Measurements from ENCODE around the gene VMAC.

The VMAC gene

DNA sequence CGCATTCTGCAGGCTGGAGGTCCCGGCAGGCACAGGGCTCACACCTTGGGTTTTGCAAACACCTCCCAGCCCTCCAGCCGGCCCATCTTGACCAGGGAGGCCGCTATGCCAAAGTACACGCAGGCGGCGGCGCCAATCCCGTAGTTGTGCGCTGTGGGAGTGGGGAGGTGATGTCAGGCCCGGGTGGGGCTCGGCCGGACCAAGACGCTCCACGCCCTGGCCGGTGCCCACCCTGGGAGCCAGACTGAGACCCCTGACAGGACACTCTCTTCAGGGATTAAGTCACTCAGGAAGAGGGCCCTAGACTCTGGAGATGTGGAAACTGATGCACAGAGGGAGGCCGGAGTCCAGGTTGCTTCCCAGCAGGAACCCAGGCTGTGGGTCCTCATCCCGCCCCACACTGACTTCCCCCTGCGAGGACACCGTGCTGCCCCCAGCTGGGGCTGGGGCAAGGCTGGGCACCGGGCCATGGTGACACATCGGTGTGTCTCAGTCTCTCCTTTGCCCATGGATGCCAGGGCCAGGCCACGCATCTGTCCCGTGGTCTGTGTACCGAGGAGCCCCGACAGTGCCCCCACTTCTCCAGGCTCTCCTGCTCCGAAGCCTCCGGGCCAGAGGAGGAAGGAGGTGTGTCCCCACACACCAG lies 9.8 kb upstream of the VMAC start:
- TF ChIP-seq, protein P1, sequence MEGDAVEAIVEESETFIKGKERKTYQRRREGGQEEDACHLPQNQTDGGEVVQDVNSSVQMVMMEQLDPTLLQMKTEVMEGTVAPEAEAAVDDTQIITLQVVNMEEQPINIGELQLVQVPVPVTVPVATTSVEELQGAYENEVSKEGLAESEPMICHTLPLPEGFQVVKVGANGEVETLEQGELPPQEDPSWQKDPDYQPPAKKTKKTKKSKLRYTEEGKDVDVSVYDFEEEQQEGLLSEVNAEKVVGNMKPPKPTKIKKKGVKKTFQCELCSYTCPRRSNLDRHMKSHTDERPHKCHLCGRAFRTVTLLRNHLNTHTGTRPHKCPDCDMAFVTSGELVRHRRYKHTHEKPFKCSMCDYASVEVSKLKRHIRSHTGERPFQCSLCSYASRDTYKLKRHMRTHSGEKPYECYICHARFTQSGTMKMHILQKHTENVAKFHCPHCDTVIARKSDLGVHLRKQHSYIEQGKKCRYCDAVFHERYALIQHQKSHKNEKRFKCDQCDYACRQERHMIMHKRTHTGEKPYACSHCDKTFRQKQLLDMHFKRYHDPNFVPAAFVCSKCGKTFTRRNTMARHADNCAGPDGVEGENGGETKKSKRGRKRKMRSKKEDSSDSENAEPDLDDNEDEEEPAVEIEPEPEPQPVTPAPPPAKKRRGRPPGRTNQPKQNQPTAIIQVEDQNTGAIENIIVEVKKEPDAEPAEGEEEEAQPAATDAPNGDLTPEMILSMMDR (IDR thresholded peaks at IDR 0.05; ENCODE audit: low read depth, low read length) = no peak
- H3K4me3 ChIP-seq (ENCODE audit: low read depth, low read length) = no peak overlapping the region

DNA sequence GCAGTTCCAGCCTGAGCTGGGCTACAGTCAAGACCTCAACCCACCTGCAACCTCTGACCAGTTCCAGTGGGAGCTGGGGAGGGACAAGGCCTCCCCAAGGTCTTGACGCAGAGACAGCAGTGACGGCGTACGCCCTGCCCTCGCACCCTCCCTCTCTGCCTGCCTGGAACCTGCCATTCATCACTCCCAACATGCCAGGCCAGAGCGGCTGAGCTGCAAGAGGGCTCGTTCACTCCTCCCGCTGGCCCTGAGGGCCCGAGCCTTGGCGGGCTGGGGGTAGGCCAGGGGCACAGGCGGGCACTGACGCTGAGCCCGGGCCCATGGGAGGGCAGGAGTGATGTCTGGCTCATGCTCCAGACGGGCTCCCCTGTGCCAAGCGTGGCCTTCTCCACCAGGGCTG lies 9.3 kb upstream of the VMAC start:
- H3K4me3 ChIP-seq (ENCODE audit: low read depth, low read length) = no peak overlapping the region
- TF ChIP-seq, protein P1 (IDR thresholded peaks at IDR 0.05; ENCODE audit: low read depth, low read length) = no peak

DNA sequence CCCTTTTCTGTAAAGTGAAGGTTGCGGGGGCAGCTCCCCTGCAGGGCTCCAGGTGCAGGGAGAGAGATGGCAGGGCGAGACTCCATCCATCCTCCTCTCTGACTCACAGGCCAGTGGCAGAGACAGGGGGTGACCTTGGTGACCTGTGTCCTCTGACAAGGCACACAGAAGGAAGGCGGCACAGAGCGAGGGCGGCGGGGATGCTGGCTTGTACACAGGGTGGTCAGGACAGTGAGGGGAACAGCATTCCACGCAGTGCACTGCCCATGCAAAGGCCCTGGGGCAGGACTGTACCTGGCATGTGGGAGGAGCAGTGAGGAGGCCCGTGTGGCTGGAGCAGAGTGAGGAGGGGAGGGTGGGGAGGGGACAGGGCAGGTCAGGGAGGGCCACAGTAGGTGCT lies 8.8 kb upstream of the VMAC start:
- no peak overlapping the region for H3K4me3 ChIP-seq (ENCODE audit: low read depth, low read length)
- TF ChIP-seq, protein P1 (IDR thresholded peaks at IDR 0.05; ENCODE audit: low read depth, low read length) = no peak

DNA sequence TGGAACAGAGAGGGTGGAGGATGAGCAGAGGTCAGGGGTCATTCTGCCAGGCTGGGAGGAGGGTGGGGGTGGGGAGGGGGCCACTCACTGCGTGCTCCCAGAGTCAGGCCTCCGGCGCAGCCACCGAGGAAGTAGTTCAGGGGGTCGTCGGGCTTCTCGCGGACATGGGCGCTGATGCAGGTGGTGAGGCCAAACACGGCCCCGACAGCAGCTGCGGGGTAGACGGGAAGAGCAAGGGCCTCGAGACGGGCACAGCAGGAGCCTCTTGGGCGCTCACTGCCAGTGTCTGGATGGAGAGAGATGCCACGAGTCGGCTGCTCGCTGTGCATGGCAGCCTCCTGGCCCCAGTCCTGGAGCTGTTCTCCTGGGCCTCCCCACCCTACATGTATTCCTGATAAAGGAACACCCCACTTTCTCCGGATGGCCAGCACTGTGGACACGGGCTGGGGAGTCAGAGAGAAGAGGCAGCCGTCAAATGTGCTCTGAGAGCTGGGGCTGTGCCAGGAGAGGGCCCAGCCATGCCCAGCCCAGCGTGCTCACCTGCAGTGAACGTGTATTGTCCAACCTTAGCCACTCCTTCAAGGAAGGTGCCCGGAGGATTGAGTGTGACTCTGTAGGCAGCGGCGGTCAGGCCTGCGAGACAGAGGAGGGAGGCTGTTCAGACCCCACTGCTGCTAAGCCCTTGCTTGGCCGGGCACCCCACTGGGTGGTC lies 8.2 kb upstream of the VMAC start:
- TF ChIP-seq, protein P1 (IDR thresholded peaks at IDR 0.05; ENCODE audit: low read depth, low read length) = no peak
- no peak overlapping the region for H3K4me3 ChIP-seq (ENCODE audit: low read depth, low read length)

DNA sequence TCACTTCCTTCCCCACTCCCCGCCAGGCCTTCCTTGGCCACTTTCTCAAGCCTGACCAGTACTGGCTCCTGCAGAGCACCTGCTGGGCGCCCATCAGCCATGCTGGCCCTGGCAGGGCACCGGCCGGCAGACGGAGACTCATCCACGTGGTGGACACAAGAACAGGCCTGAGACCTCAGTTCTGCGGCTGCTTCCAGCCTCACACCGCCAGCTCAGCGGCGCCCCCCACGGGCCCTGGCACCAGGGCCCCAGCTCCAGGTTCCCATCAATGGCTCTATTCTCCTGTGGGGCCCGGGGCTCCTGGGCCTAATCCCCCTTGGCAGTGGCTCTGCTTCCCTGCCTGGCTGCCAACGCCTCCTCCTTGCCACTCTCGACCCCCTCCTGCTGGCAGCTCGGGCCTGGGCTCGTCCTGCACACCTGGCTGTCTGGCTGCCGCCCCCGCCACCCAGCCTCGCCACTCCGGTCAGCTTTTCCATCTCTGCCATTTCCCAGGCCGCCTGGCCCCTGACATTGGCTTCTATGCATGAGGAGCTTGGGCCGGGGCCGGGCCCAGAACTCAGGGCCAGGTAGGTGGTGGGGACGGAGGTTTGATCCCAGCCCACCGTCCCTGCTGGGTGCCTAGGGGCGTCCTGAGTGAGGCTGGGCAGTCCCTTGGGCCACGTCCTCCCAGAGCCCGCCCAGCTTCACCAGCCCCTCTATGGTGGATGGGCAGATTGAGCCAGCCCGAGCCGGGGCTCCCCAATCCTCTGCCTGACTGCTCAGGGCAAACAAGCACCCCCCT lies 7.3 kb upstream of the VMAC start:
- TF ChIP-seq, protein P1 (IDR thresholded peaks at IDR 0.05; ENCODE audit: low read depth, low read length) = 0 out of 2 replicates have a peak, but pooled peaks have one; percentile 11
- H3K4me3 ChIP-seq (ENCODE audit: low read depth, low read length) = no peak overlapping the region

DNA sequence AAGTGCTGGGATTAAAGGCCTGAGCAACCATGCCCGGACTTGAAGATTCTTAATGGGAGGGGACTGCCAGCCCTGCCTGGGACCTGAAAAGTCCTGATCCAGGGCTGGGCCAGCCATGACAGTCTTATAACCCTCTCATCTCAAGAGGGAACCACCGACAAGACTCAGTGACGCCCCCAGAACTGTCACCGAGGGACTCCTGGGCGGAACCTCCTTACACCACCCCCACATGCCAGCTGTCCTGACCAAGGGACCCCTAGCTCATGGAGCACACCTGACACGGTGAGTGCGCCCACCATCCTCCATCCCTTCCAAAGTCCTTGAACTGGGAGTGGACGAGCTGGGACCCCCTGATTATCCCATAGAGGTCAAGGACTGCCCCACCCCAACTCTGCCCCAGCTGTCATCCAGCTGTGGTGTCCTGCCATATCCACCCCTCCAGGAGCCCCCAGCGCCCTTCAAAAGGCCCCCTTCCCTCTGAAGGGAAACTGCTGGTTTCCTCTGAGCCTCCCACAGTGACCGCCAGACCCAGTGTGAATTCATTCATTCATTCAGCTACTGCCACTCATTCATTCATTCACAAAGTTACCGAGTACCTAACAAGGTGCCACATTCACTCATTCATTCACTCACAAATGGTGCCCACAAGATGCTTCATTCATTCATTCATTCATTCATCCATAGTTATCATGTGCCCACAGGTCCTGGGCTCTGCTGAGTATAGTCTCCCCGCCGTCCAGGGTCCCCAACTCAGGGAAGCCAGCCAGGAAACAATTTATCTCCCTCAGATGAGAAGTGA lies 4.7 kb upstream of the VMAC start:
- no peak overlapping the region for H3K4me3 ChIP-seq (ENCODE audit: low read depth, low read length)
- TF ChIP-seq, protein P1 (IDR thresholded peaks at IDR 0.05; ENCODE audit: low read depth, low read length) = no peak

Data from WI38 (cell line).